DND-41 (cell line): Measurements from ENCODE around the gene TAP1.
A peak's percentile ranks its signal among the peaks of the same experiment; 100 is the strongest.

Experiments used
- ATAC-seq: fragments of 200-7000 bp; cut with Tn5 transposase; 3 replicates; pipeline ENCODE4 v1.9.1; 2021; ENCODE audit warnings: low read depth; ENCODE audit not compliant: insufficient read depth
- DNase-seq: peaks from one replicate; pipeline ENCODE4 v3.0.0-alpha.2; 2020
- H2AFZ ChIP-seq: 2 replicates; pipeline ENCODE4 v1.6.0; 2012; ENCODE audit warnings: low read depth, low read length
- H3K27ac ChIP-seq: 2 replicates; pipeline ENCODE4 v1.5.1; 2012; ENCODE audit warnings: low read length, inconsistent platforms
- H3K27me3 ChIP-seq: fragments of 200-600 bp; sonication (generic); 2 replicates; pipeline ENCODE4 v1.6.0; 2012; ENCODE audit warnings: low read length, mild to moderate bottlenecking, inconsistent platforms; ENCODE audit not compliant: insufficient read depth, poor library complexity
- H3K36me3 ChIP-seq: 2 replicates; pipeline ENCODE4 v1.5.1; 2012; ENCODE audit warnings: low read length, inconsistent platforms; ENCODE audit not compliant: insufficient read depth
- H3K4me1 ChIP-seq: 2 replicates; pipeline ENCODE4 v1.5.1; 2012; ENCODE audit warnings: mild to moderate bottlenecking, low read length; ENCODE audit not compliant: insufficient read depth
- H3K4me2 ChIP-seq: 2 replicates; pipeline ENCODE4 v1.6.0; 2012; ENCODE audit warnings: mild to moderate bottlenecking, moderate library complexity, low read length, inconsistent platforms; ENCODE audit not compliant: insufficient read depth
- H3K4me3 ChIP-seq, 2 experiments: fragments of 200-600 bp in 1 of 2; shearing (Covaris generic) in 1 of 2; 2 replicates each; pipeline ENCODE4 v1.5.1; 2012 to 2016; ENCODE audit warnings: inconsistent platforms in 2 of 2, low read length in 2 of 2, mild to moderate bottlenecking in 2 of 2, low read depth in 1 of 2, moderate library complexity in 1 of 2
- H3K79me2 ChIP-seq: 2 replicates; pipeline ENCODE4 v1.6.0; 2012; ENCODE audit warnings: low read length, inconsistent platforms; ENCODE audit not compliant: insufficient read depth
- H3K9ac ChIP-seq: 2 replicates; pipeline ENCODE4 v1.6.0; 2012; ENCODE audit warnings: low read depth, mild to moderate bottlenecking, inconsistent platforms, low read length, moderate library complexity
- H3K9me3 ChIP-seq: 2 replicates; pipeline ENCODE4 v1.5.1; 2012; ENCODE audit warnings: low read length, moderate library complexity, mild to moderate bottlenecking, inconsistent platforms; ENCODE audit not compliant: insufficient read depth, severe bottlenecking
- H4K20me1 ChIP-seq: 2 replicates; pipeline ENCODE4 v1.6.0; 2012; ENCODE audit warnings: low read length; ENCODE audit not compliant: insufficient read depth
- EZH2 ChIP-seq: IDR thresholded peaks from 3 replicates; pipeline ENCODE4 v1.6.1; 2012; ENCODE audit warnings: borderline replicate concordance, low read depth, mild to moderate bottlenecking, moderate library complexity, low read length, inconsistent platforms; ENCODE audit not compliant: severe bottlenecking
- TF ChIP-seq, protein P1 (sequence below): IDR thresholded peaks from 2 replicates; pipeline ENCODE4 v1.5.1; 2012; ENCODE audit warnings: borderline replicate concordance, low read length, moderate library complexity, mild to moderate bottlenecking; ENCODE audit not compliant: poor library complexity, severe bottlenecking; ENCODE audit errors: extremely low read depth

TAP1 gene

GRCh38 chr6:32840604-32841246, 12.8 kb downstream of the TAP1 start:
- no peaks in the 10 kb centered on the region for H3K27me3 ChIP-seq
- no peak overlapping the region for H3K4me2 ChIP-seq
- TF ChIP-seq EZH2 = no peak
- TF ChIP-seq, protein P1, sequence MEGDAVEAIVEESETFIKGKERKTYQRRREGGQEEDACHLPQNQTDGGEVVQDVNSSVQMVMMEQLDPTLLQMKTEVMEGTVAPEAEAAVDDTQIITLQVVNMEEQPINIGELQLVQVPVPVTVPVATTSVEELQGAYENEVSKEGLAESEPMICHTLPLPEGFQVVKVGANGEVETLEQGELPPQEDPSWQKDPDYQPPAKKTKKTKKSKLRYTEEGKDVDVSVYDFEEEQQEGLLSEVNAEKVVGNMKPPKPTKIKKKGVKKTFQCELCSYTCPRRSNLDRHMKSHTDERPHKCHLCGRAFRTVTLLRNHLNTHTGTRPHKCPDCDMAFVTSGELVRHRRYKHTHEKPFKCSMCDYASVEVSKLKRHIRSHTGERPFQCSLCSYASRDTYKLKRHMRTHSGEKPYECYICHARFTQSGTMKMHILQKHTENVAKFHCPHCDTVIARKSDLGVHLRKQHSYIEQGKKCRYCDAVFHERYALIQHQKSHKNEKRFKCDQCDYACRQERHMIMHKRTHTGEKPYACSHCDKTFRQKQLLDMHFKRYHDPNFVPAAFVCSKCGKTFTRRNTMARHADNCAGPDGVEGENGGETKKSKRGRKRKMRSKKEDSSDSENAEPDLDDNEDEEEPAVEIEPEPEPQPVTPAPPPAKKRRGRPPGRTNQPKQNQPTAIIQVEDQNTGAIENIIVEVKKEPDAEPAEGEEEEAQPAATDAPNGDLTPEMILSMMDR = no peak
- H3K9ac ChIP-seq = no peak overlapping the region
- no peaks in the 10 kb centered on the region for H4K20me1 ChIP-seq
- no peak overlapping the region for H3K4me3 ChIP-seq
- ATAC-seq (no peak), DNase-seq (peak; percentile 38)
- no peak overlapping the region for H2AFZ ChIP-seq
- H3K79me2 ChIP-seq = peaks cover 31% of the 10 kb centered on the region
- H3K4me1 ChIP-seq = peaks cover 62% of the 10 kb centered on the region
- H3K27ac ChIP-seq = no peak overlapping the region
- no peaks in the 10 kb centered on the region for H3K9me3 ChIP-seq
- H3K36me3 ChIP-seq = peaks cover 36% of the 10 kb centered on the region

GRCh38 chr6:32839356-32839755, 14.1 kb downstream of the TAP1 start:
- H3K9ac ChIP-seq = no peak overlapping the region; the same call in 1 of the 2 replicates
- no peak overlapping the region for H3K4me3 ChIP-seq
- peaks cover 50% of the 10 kb centered on the region for H3K4me1 ChIP-seq
- H3K9me3 ChIP-seq = no peaks in the 10 kb centered on the region
- TF ChIP-seq, protein P1 = no peak
- no peak for TF ChIP-seq EZH2
- no peaks in the 10 kb centered on the region for H4K20me1 ChIP-seq
- no peak for ATAC-seq
- H3K4me2 ChIP-seq = no peak overlapping the region
- H3K27ac ChIP-seq = no peak overlapping the region
- no peak overlapping the region for H2AFZ ChIP-seq
- no peak for DNase-seq
- peaks cover 31% of the 10 kb centered on the region for H3K79me2 ChIP-seq
- H3K27me3 ChIP-seq = no peaks in the 10 kb centered on the region
- peaks cover 48% of the 10 kb centered on the region for H3K36me3 ChIP-seq

DNA sequence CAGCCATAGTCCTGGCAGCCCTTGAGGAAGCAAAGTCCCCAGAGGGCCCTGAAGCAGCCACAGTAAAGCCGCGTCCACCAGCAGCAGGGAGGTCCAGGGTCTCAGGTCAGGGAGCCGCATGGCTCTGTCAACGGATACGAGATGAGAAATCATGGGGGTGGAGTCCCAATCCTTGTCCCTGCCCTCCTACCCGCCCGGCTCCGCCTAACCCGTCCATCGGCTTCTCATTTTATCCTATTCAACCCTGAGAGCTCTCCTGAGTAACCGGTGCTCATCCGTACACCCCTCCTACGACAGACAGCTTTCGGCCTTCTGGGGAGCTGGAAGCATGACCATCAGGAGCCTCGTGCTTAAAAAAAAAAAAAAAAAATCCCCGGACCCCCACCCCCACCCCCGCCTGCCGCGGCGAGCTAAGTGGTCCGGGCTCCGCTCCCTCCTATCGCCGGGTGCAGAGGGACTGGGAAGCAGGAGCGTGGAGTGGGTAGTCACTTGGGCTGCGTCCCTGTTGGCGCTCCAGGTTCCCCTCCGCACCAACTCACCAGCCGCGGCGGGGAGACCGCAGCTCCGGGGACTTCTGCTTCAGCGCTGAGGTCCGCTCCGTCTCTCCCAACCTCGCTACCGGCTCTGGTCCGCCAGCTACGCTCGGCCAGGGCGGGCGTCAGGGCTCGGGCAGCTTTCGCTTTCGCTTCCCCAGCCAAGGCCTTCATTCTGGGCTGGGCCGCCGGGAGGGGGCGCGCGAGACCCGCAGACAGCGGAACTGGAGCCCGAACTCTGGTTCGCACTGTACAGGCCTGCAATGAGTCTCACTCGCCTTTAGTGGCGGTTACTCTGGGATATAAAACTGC, 15.2 kb downstream of the TAP1 start, which contains the start of gene TAP2:
Gene TAP2, minus strand, starts transcription at position 626 of the 845 bp plus-strand sequence. Its CDS starts 506 bp downstream, at position 120.
- H3K27me3 ChIP-seq = no peaks in the 10 kb centered on the region
- peaks cover 49% of the 10 kb centered on the region for H3K4me1 ChIP-seq
- ATAC-seq (peak; percentile 90), DNase-seq (peak; percentile 96)
- peaks cover 23% of the 10 kb centered on the region for H3K79me2 ChIP-seq
- H4K20me1 ChIP-seq = no peaks in the 10 kb centered on the region
- TF ChIP-seq, protein P1 = peak; percentile 98
- no peak for TF ChIP-seq EZH2
- H3K27ac ChIP-seq = peak within 1 kb of the TSS; percentile 90
- H2AFZ ChIP-seq = peak within 1 kb of the TSS; percentile 81
- H3K9me3 ChIP-seq = no peaks in the 10 kb centered on the region
- peak within 1 kb of the TSS; percentile 42 to 82; a peak in 3 of 4 replicates for H3K4me3 ChIP-seq
- peak within 1 kb of the TSS; percentile 97 for H3K4me2 ChIP-seq
- peak within 1 kb of the TSS; percentile 74 for H3K9ac ChIP-seq
- peaks cover 58% of the 10 kb centered on the region for H3K36me3 ChIP-seq
